OCI-LY3 (cell line): ENCODE data around the gene TMEM72.

ENCODE experiments used
- H2AFZ ChIP-seq: fragments of 200-600, 300-600 bp; shearing (Covaris generic); 2 replicates; pipeline ENCODE4 v1.6.0; 2014; ENCODE audit warnings: antibody characterized with exemption, low read depth, low read length
- H3K27ac ChIP-seq: fragments of 200-600, 300-600 bp; sonication (generic); 2 replicates; pipeline ENCODE4 v1.5.1; 2014; ENCODE audit warnings: mild to moderate bottlenecking, low read length, moderate library complexity, mixed read lengths
- H3K27me3 ChIP-seq: fragments of 200-600, 300-600 bp; sonication (generic); 2 replicates; pipeline ENCODE4 v1.6.1; 2014; ENCODE audit warnings: low read depth, low read length, mixed read lengths
- H3K36me3 ChIP-seq: fragments of 200-600, 300-600 bp; sonication (generic); replicated peaks from 2 replicates; pipeline ENCODE3; 2014; ENCODE audit warnings: low read depth, low read length, mixed read lengths
- H3K4me1 ChIP-seq: fragments of 300-600, 200-600 bp; sonication (generic); 2 replicates; pipeline ENCODE4 v1.6.1; 2014; ENCODE audit warnings: low read length, mixed read lengths
- H3K4me2 ChIP-seq: fragments of 200-600, 300-600 bp; sonication (generic); 2 replicates; pipeline ENCODE4 v1.6.1; 2014; ENCODE audit warnings: low read length, mixed read lengths
- H3K4me3 ChIP-seq: fragments of 300-600, 200-600 bp; sonication (generic); 2 replicates; pipeline ENCODE4 v1.5.1; 2014; ENCODE audit warnings: antibody characterized with exemption, mild to moderate bottlenecking, low read length, moderate library complexity
- H3K79me2 ChIP-seq: fragments of 300-600, 200-600 bp; shearing (Covaris generic); 2 replicates; pipeline ENCODE4 v1.6.1; 2014; ENCODE audit warnings: mild to moderate bottlenecking, low read length, mixed read lengths
- H3K9ac ChIP-seq: fragments of 300-600, 200-600 bp; shearing (Covaris generic); 2 replicates; pipeline ENCODE4 v1.6.0; 2014; ENCODE audit warnings: mild to moderate bottlenecking, low read length, moderate library complexity
- H3K9me3 ChIP-seq: fragments of 200-600, 300-600 bp; shearing (Covaris generic); 2 replicates; pipeline ENCODE4 v1.6.1; 2014; ENCODE audit warnings: low read length, mixed read lengths; ENCODE audit not compliant: insufficient read depth
- H4K20me1 ChIP-seq: fragments of 200-600, 300-600 bp; sonication (generic); 2 replicates; pipeline ENCODE4 v1.6.1; 2016; ENCODE audit warnings: low read length, mixed read lengths; ENCODE audit not compliant: insufficient read depth
- CTCF ChIP-seq: fragments of 200-600, 300-600 bp; sonication (generic); IDR thresholded peaks from 2 replicates; pipeline ENCODE4 v1.5.1; 2014; ENCODE audit warnings: antibody characterized with exemption, low read length, low read depth
- EZH2phosphoT487 ChIP-seq: fragments of 200-600 bp; shearing (Covaris generic); IDR thresholded peaks from 2 replicates; pipeline ENCODE4 v1.6.1; 2018; ENCODE audit warnings: antibody characterized with exemption, mixed run types, low read depth

Gene TMEM72

GRCh38 chr10:44870031-44870430 is 41.1 kb upstream of the TMEM72 start:
- no peak overlapping the region for H3K9ac ChIP-seq
- no peak overlapping the region for H3K4me3 ChIP-seq
- TF ChIP-seq EZH2phosphoT487 = no peak
- no peak for TF ChIP-seq CTCF
- H2AFZ ChIP-seq = no peak overlapping the region
- H4K20me1 ChIP-seq = no peaks in the 10 kb centered on the region
- H3K27me3 ChIP-seq = peaks cover 4% of the 10 kb centered on the region; the same call in 1 of the 2 replicates
- H3K79me2 ChIP-seq = no peaks in the 10 kb centered on the region
- H3K36me3 ChIP-seq = no peaks in the 10 kb centered on the region
- H3K9me3 ChIP-seq = no peaks in the 10 kb centered on the region
- H3K4me1 ChIP-seq = no peaks in the 10 kb centered on the region
- no peak overlapping the region for H3K27ac ChIP-seq
- H3K4me2 ChIP-seq = no peak overlapping the region

- H3K4me3 ChIP-seq = no peak overlapping the region
- no peaks in the 10 kb centered on the region for H3K27me3 ChIP-seq
- H3K9me3 ChIP-seq = no peaks in the 10 kb centered on the region
- no peak overlapping the region for H2AFZ ChIP-seq
- H3K9ac ChIP-seq = no peak overlapping the region
- no peaks in the 10 kb centered on the region for H3K36me3 ChIP-seq
- no peaks in the 10 kb centered on the region for H3K4me1 ChIP-seq
- no peaks in the 10 kb centered on the region for H3K79me2 ChIP-seq
- no peak for TF ChIP-seq CTCF
- TF ChIP-seq EZH2phosphoT487 = no peak
- no peak overlapping the region for H3K27ac ChIP-seq
- H3K4me2 ChIP-seq = no peak overlapping the region
- H4K20me1 ChIP-seq = no peaks in the 10 kb centered on the region
Observed at GRCh38 chr10:44873160-44873559, 38.0 kb upstream of the TMEM72 start.

- Histone ChIP-seq H3K9me3 (no peaks in the 10 kb centered on the region), H3K27me3 (no peaks in the 10 kb centered on the region), H3K4me3 (no peak overlapping the region), H3K79me2 (no peaks in the 10 kb centered on the region), H4K20me1 (no peaks in the 10 kb centered on the region), H2AFZ (no peak overlapping the region), H3K36me3 (no peaks in the 10 kb centered on the region), H3K4me1 (no peaks in the 10 kb centered on the region), H3K27ac (no peak overlapping the region), H3K9ac (no peak overlapping the region), H3K4me2 (no peak overlapping the region)
- TF ChIP-seq CTCF = no peak
- TF ChIP-seq EZH2phosphoT487 = no peak
Observed at GRCh38 chr10:44874166-44874565, 37.0 kb upstream of the TMEM72 start.

- Histone ChIP-seq H3K27me3 (no peaks in the 10 kb centered on the region), H3K9ac (peak overlapping the region; percentile 47; the same call in 1 of the 2 replicates), H3K27ac (no peak overlapping the region), H3K79me2 (no peaks in the 10 kb centered on the region), H3K4me3 (peak overlapping the region; percentile 78), H2AFZ (peak overlapping the region; percentile 73; the same call in 1 of the 2 replicates), H3K4me1 (no peaks in the 10 kb centered on the region), H4K20me1 (no peaks in the 10 kb centered on the region), H3K9me3 (no peaks in the 10 kb centered on the region), H3K36me3 (no peaks in the 10 kb centered on the region), H3K4me2 (peak overlapping the region; percentile 70)
- TF ChIP-seq CTCF = 0 out of 2 replicates have a peak, but pooled peaks have one; percentile 6
- no peak for TF ChIP-seq EZH2phosphoT487
Observed at GRCh38 chr10:44878706-44879530, 32.2 kb upstream of the TMEM72 start.
